T-helper 1 cell treated with Interleukin-12 subunit alpha and Interleukin-12 subunit beta and Interleukin-4 antibody, amounts not matched to agents 30 μg/mL and 1 μg/mL, for 36 hours (primary cell): ENCODE measurements around the gene TSPAN12.
"Not testable (repeated sequence)": the region's sequence is repeated elsewhere in the genome, so short reads cannot be mapped to it uniquely, and the experiment has no call there.

ENCODE experiments used
- H3K27ac Mint-ChIP-seq: one replicate; pipeline ENCODE4 v1.8.0; 2021; ENCODE audit warnings: mild to moderate bottlenecking, mixed read lengths
- H3K27me3 Mint-ChIP-seq: one replicate; pipeline ENCODE4 v1.8.0; 2021; ENCODE audit warnings: low read depth, mixed read lengths
- H3K36me3 Mint-ChIP-seq: one replicate; pipeline ENCODE4 v1.8.0; 2021; ENCODE audit warnings: low read depth, mixed read lengths
- H3K4me1 Mint-ChIP-seq: one replicate; pipeline ENCODE4 v1.8.0; 2021; ENCODE audit warnings: low read depth, mixed read lengths
- H3K4me3 Mint-ChIP-seq: one replicate; pipeline ENCODE4 v1.8.0; 2021; ENCODE audit warnings: mild to moderate bottlenecking, moderate library complexity, mixed read lengths
- H3K9me3 Mint-ChIP-seq: one replicate; pipeline ENCODE4 v1.8.0; 2021; ENCODE audit warnings: mixed read lengths

TSPAN12 gene

DNA sequence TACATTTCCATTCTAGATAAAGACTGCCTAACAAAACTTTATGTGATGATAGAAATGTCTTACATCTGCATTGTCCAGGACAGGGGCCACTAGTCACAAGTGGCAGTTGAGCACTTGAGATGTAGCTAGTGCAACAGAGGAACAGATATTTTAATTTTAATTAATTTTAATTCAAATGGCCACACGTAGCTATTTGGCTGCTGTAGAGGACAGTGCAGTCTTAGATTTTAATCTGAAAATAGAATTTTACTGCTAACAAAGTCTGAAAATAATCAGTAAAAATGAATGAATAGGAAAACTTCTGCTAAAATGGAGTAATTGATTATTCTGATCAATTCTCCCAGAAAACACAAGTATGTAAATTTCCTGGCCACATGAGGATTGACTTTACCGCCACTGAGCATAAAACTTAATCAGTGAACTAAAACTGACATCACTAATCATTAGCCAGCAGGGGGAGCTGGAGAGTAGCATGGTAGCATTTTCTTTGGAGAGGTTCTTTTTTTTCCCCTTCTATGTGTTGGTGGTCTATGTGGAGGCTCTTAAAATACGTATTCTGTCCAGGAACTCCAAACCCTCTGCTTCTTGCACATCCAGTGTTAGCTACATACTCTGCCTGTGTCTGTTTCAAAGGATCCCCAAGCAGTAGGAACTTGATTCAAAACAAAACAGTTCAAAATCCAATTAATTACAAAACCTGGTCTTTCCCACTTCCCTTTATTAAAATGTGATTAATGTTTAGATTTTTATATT is 52.1 kb downstream of the TSPAN12 start:
- Mint-ChIP-seq H3K27ac (no peak overlapping the region), H3K27me3 (peaks cover 3% of the 10 kb centered on the region), H3K4me1 (no peaks in the 10 kb centered on the region), H3K4me3 (no peak overlapping the region), H3K36me3 (no peaks in the 10 kb centered on the region), H3K9me3 (no peaks in the 10 kb centered on the region)

DNA sequence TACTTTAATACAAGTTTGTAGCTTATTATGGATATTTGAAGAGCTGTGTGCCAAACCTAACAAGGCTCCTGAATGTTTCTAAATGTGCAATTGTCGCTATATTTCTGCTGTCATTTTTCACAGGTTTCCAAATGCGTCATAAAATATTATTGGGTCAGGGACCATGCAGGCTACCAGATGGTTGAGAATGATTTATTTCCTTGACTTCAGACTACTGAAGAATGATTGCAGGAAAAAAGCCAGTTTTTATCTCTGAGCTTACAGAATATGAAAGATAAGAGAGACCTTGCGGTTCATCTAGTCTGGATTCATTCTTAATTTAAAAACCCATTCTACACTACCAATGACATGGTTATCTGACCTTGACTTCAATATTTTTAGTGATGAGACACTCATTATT is 55.2 kb downstream of the TSPAN12 start:
- H3K4me3 Mint-ChIP-seq, result no peak overlapping the region

DNA sequence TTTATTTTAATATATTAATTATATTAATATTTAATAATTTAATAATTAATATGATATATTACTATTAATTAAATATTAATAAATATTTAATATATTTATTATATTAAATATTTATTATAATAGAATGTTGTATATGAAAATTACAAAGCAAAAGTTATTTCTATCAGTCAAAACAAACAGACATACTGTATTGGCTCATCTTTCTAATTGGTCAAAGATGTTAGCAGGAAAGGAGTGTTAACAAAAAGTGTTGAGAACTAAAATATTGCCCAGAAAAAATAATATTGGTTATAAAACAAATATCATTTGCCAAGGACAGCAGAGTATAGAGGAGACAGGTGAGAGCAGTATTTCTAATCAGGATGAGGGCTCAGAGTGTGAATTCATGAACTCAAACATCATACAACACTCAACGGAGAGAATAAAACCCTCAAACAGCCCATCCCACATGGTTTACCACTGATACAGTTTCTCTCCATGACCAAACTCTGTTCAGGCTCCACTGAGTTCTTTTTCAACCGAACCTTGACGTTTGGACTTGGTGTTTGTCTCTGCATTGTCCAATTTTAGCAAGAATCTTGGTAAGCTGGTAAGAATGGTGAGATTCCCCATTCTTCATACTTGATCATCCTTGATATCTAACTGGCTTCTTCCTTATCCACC is 58.0 kb downstream of the TSPAN12 start:
- Mint-ChIP-seq H3K4me3 (no peak overlapping the region), H3K27ac (no peak overlapping the region), H3K27me3 (no peaks in the 10 kb centered on the region), H3K4me1 (no peaks in the 10 kb centered on the region), H3K36me3 (no peaks in the 10 kb centered on the region), H3K9me3 (no peaks in the 10 kb centered on the region)

More for the DNA sequence above, 55.2 kb downstream of the TSPAN12 start:
- no peaks in the 10 kb centered on the region for H3K4me1 Mint-ChIP-seq
- no peaks in the 10 kb centered on the region for H3K36me3 Mint-ChIP-seq
- H3K27me3 Mint-ChIP-seq, result peaks cover 3% of the 10 kb centered on the region
- H3K27ac Mint-ChIP-seq, result no peak overlapping the region
- no peaks in the 10 kb centered on the region for H3K9me3 Mint-ChIP-seq

DNA sequence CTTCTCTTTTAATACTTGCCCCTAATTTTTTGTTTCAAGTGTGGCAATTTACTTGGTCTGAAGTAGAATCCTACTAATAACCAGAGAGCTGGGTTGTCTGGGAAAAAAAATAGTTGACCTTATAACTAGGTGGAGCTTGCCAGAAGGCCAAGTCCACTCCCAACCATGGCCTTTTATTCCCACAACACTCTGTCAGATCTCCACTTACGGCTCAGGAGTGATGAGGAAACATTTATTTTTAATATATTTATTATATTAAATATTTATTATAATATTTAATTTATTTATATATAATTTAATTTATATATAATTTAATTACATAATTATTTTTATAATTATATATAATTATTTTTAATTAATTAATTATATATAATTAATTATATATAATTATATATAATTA is 58.8 kb downstream of the TSPAN12 start:
- no peaks in the 10 kb centered on the region for H3K4me1 Mint-ChIP-seq
- no peak overlapping the region for H3K4me3 Mint-ChIP-seq
- H3K36me3 Mint-ChIP-seq, result no peaks in the 10 kb centered on the region
- H3K9me3 Mint-ChIP-seq, result no peaks in the 10 kb centered on the region
- H3K27ac Mint-ChIP-seq, result no peak overlapping the region
- H3K27me3 Mint-ChIP-seq, result no peaks in the 10 kb centered on the region

DNA sequence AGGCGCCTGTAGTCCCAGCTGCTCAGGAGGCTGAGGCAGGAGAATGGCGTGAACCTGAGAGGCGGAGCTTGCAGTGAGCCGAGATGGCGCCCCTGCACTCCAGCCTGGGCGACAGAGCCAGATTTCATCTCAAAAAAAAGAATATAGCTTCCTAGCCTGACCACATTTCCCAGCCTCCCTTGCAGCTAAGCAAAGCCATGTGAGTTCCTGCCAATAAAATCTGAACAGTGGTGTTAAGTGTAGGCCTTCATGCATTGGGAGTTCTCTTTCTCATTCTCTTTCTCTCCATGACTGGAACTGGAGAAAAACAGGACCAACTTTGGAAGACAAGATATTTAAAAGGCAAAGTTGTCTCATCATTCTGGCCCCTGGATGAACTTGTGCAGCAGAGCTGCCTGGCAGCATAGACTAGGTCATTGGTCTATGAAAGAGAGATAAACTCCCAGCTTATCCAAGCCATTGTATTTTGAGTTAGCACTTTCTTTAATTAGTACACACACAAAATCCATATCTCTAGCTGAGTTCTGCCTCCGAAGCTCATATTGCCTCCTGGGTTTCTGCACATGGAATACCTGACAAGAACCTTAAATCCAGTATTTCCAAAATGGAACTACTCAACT is 60.8 kb downstream of the TSPAN12 start:
- Mint-ChIP-seq H3K36me3 (no peaks in the 10 kb centered on the region), H3K4me3 (no peak overlapping the region), H3K9me3 (no peaks in the 10 kb centered on the region)

DNA sequence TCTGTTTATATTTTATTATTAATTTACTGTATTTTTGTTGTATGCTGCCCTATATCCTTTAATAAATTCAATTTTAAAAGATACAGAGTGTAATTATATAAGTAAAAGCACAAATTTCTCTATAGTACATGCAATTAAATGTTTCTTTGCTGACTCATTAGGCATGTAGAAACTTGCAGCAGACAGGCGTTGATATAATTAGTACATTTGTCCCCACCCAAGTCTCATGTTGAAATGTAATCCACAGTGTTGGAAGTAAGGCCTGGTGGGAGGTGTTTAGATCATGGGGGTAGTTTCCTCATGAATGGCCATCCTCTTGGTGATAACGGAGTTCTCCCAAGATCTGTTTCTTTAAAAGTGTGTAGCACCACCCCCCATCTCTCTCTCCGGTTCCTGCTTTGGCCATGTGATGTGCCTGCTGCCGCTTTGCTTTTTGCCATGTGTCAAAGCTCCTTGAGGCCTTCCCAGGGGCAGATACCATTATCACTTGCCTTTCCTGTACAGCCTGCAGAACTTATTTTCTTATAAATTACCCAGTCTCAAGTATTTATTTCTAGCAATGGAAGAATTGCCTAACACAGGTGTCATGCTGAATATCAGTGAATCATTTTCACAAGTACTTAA is 63.7 kb downstream of the TSPAN12 start:
- peaks cover 3% of the 10 kb centered on the region for H3K27me3 Mint-ChIP-seq
- H3K27ac Mint-ChIP-seq, result no peak overlapping the region
- no peak overlapping the region for H3K4me3 Mint-ChIP-seq
- H3K9me3 Mint-ChIP-seq, result no peaks in the 10 kb centered on the region
- H3K36me3 Mint-ChIP-seq, result no peaks in the 10 kb centered on the region
- H3K4me1 Mint-ChIP-seq, result no peaks in the 10 kb centered on the region

More for the DNA sequence above, 60.8 kb downstream of the TSPAN12 start:
- Mint-ChIP-seq H3K27me3 (peaks cover 3% of the 10 kb centered on the region), H3K4me1 (no peaks in the 10 kb centered on the region), H3K27ac (no peak overlapping the region)

DNA sequence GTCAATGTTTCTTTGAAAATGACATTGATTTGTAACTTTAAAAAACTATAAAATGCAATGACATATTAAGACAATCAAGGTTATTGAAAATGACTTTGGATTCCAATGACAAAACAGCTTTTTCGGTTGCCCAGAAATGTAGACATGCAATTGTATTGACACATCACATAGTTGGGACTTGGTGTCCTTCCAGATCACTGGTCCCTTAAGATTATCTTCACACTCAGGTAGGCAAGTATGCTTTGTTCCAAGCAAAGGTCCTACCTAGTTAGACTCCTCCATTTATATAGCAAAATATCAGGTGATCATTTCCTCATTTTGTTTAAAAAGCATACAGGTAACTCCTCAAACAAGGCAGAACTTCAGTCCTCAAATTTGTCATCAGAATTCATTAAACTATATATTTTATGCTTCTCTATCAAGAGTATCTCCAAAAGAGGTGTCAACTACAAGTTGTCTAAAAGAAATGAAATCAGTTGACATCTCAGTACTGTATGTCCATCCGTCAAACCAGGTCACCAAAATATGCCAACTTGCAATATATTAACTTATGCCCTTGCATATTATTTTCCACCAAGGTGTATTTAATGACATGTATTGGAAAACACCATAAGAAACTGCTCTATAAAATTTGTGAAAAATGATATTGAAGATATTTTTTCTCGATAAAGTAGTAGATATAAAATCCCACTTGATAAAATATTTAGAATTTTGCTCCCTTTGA is 64.6 kb downstream of the TSPAN12 start:
- Mint-ChIP-seq H3K27me3 (peaks cover 6% of the 10 kb centered on the region), H3K4me1 (no peaks in the 10 kb centered on the region), H3K36me3 (no peaks in the 10 kb centered on the region), H3K9me3 (no peaks in the 10 kb centered on the region), H3K4me3 (no peak overlapping the region), H3K27ac (no peak overlapping the region)

DNA sequence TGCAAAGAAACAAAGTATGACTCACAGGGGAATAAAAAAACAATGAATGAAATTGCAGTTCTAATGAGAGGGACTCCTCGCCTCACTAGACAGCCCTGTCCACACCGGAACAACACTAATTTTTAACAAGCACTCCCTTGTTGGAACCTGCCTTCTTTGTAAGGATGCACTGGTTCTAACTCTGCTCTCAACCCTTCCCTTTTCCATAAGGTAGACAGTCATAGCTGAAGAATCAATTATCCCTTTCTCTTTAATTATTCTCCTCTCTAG is 65.1 kb downstream of the TSPAN12 start:
- Mint-ChIP-seq H3K9me3 (no peaks in the 10 kb centered on the region), H3K27ac (no peak overlapping the region), H3K27me3 (peaks cover 7% of the 10 kb centered on the region), H3K4me3 (no peak overlapping the region), H3K4me1 (no peaks in the 10 kb centered on the region), H3K36me3 (no peaks in the 10 kb centered on the region)

DNA sequence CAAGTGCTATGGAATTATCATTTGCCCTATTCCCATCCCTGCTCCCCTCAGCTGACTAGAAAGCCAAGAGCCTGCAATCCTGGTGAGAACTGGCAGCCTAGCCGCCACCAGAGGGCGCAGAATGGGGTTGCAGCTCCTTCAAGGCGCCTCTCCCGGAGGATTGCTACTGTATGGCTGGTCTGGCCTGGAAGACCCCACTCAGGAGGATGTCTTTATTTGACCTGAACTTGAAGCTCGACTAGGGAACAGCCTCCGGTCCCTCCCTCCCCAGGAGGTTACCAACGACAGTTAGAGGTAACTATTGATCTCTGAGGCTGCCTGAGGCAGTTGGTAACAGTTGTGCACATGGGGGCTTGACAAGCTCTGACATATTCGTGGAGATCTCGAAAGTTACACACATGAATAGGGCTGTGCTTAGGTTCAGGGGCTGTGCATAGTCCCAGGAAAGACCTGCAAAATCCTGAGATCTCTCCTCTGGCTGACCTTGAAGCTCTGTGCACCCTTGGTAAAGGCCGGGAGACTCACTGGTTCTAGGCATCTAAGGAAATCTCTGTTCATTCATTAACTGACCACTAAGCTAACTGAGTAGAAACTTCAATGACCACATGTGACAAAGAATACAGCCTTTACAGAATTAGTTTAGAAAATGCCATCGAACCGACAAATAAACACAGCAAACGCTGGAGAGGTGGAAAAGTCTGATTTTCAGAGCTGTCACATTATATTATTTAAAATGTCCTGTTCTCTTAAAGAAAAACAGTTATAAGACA is 65.7 kb downstream of the TSPAN12 start:
- no peak overlapping the region for H3K27ac Mint-ChIP-seq

DNA sequence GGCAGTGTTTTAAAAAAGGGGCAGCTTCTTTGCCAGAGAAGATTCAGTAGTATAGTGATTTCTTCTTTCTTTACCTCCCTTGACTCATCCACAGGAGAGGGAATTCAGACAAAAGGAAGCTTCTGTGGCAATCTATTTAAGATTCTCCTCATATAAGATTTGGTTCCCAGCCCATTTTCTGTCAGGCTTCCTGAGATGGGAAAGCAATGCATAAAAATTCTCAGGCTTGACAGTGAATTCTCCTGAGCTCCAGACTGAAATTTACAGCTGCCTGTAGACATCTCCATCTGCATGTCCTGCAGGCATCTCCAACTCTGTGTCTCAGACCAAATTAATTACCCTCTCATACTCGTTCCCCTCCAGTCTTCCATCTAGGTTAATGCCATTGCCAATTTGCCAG is 72.8 kb downstream of the TSPAN12 start:
- no peaks in the 10 kb centered on the region for H3K4me1 Mint-ChIP-seq
- H3K27me3 Mint-ChIP-seq, result peaks cover 3% of the 10 kb centered on the region
- H3K36me3 Mint-ChIP-seq, result no peaks in the 10 kb centered on the region
- no peaks in the 10 kb centered on the region for H3K9me3 Mint-ChIP-seq
- H3K27ac Mint-ChIP-seq, result no peak overlapping the region
- H3K4me3 Mint-ChIP-seq, result no peak overlapping the region

More for the DNA sequence above, 65.7 kb downstream of the TSPAN12 start:
- H3K36me3 Mint-ChIP-seq, result no peaks in the 10 kb centered on the region
- H3K9me3 Mint-ChIP-seq, result no peaks in the 10 kb centered on the region
- H3K4me3 Mint-ChIP-seq, result no peak overlapping the region
- peaks cover 7% of the 10 kb centered on the region for H3K27me3 Mint-ChIP-seq
- no peaks in the 10 kb centered on the region for H3K4me1 Mint-ChIP-seq

DNA sequence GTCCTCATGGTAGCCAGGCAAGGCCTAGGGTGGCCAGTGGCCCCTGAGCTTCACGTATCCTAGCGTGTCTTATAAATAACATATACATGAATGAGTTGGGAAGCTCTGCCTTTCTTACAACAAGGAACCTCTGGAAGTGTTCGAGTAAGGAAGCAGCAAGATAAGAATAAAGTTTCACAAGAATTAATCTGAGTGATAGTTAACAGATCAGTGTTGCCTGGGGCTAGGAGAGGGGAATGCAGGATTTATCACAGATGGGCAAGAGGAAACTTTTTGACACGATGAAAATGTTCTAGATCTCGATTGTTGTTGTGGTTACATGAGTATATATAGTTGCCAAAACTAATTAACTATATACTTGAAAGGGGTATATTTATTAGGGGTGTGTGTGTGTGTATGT is 74.2 kb downstream of the TSPAN12 start:
- Mint-ChIP-seq H3K4me1 (no peaks in the 10 kb centered on the region), H3K27me3 (peaks cover 3% of the 10 kb centered on the region), H3K4me3 (no peak overlapping the region), H3K27ac (no peak overlapping the region), H3K36me3 (no peaks in the 10 kb centered on the region), H3K9me3 (no peaks in the 10 kb centered on the region)

DNA sequence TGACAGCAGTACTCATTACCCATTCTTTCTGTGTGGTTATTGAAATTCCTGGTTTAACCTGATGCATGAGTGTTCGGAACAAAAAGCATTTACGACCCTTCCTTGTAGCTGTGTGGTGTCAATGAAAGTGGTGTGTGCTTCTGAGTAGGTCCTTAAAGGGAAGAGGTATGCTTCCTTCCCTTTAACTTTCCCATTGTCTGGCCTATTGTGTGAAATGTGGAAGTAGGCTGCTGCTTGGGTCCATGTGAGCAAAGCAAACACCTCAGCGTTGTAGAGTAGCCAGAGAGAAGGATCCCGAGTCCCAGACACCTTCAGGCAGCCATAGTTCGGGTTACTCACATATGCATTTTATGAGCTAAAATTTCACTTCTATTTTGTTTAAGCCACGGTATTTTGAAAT is 74.7 kb downstream of the TSPAN12 start:
- Mint-ChIP-seq H3K27me3 (no peaks in the 10 kb centered on the region), H3K36me3 (no peaks in the 10 kb centered on the region), H3K9me3 (no peaks in the 10 kb centered on the region), H3K27ac (no peak overlapping the region), H3K4me3 (no peak overlapping the region), H3K4me1 (no peaks in the 10 kb centered on the region)

DNA sequence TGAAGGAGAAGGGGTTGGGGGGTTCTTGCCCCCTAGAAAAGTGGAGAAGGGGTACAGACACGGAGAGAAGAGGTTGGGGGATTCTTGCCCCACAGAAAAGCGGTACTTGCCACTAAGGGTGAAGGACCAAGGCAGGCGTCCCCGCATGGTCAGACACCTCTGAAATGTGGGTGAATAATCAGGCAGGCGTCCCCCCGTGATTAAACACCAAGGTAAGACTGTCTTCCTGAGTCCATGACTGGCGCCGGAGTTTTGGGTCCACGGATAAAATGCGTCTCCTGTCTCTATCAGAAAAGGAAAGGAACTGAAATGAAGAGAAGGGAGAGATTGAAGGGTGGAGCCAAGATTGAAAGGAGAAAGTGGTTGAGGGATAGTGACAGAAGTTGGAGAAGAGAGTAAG is 76.0 kb downstream of the TSPAN12 start:
- not testable (repeated sequence) for H3K4me3 Mint-ChIP-seq, H3K27me3 Mint-ChIP-seq, H3K4me1 Mint-ChIP-seq, H3K36me3 Mint-ChIP-seq, H3K27ac Mint-ChIP-seq, H3K9me3 Mint-ChIP-seq

DNA sequence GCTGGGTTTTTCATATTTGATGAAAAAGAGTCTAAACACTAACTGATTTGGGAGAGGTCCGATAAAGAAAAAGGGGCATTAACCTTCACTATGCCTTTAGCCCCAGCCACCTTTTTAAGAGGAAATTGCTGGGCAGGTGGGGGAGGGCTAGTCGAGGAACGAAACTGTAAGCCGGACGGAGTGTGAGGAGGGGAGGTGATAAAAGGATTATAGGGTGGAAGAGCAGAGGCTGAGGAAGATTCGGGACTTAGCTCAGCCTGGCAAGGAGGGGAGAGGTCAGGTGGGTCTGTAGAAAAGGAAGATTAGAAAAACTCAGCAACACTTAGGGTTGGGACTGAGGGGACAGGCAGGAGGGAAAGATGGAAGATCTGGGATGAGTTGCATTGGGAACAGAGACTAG is 77.0 kb downstream of the TSPAN12 start:
- H3K4me1 Mint-ChIP-seq, result no peaks in the 10 kb centered on the region
- no peaks in the 10 kb centered on the region for H3K27me3 Mint-ChIP-seq
- no peak overlapping the region for H3K4me3 Mint-ChIP-seq
- H3K27ac Mint-ChIP-seq, result no peak overlapping the region
- no peaks in the 10 kb centered on the region for H3K36me3 Mint-ChIP-seq
- no peaks in the 10 kb centered on the region for H3K9me3 Mint-ChIP-seq
